A549 (cell line): ENCODE data around the gene PCDH9. TPM values are rescaled to one million over a fixed set of nuclear protein-coding genes. Genes with fewer than 3 reads are reported as not detected.

ENCODE experiments used
- ATAC-seq, 2 experiments: fragments of 200-7000 bp in 1 of 2; fragments of >200 bp in 1 of 2; cut with Nextera tagmentation in 1 of 2; cut with Tn5 transposase in 1 of 2; 3 replicates each; pipeline versions ENCODE4 v1.8.0 to v1.9.1; 2018 to 2020; ENCODE audit warnings: mild to moderate bottlenecking in 1 of 2, moderate library complexity in 1 of 2
- CTCF ChIA-PET: fragments of 300-600 bp; sonication (Branson Sonifier 250); formaldehyde crosslinking; extraction: SDS; loops from one replicate; lab custom pipeline; 2021; ENCODE audit warnings: antibody characterized with exemption, inconsistent platforms; lab: Yijun Ruan, JAX
- POLR2A ChIA-PET: fragments of 350-600 bp; formaldehyde crosslinking; extraction: SDS; loops from one replicate; lab custom pipeline; 2021; ENCODE audit warnings: antibody characterized with exemption, inconsistent platforms; lab: Yijun Ruan, JAX
- DNase-seq, 2 experiments: peaks; one replicate each; pipeline versions ENCODE4 v3.0.0 to v3.0.0-alpha.2; 2011 to 2016; ENCODE audit warnings: low read depth in 1 of 2, low spot score in 1 of 2
- FAIRE-seq: peaks from 2 replicates; lab custom pipeline; 2011; peaks lifted over from hg19 to GRCh38; lab: Jason Lieb, UNC
- H3K27ac ChIP-seq, 2 experiments: fragments of >200 bp; sonication (Bioruptor Twin); formaldehyde crosslinking; 3 replicates each; pipeline ENCODE4 v1.5.1; 2016 to 2017
- H3K4me1 ChIP-seq: fragments of >200 bp; sonication (Bioruptor Twin); formaldehyde crosslinking; 3 replicates; pipeline ENCODE4 v1.6.1; 2016
- H3K4me2 ChIP-seq: fragments of >200 bp; sonication (Bioruptor Twin); formaldehyde crosslinking; 3 replicates; pipeline ENCODE4 v1.6.1; 2016
- H3K4me3 ChIP-seq: fragments of >200 bp; sonication (Bioruptor Twin); formaldehyde crosslinking; 3 replicates; pipeline ENCODE4 v1.5.1; 2016
- H3K9me3 ChIP-seq: fragments of >200 bp; sonication (Bioruptor Twin); formaldehyde crosslinking; 3 replicates; pipeline ENCODE4 v1.6.1; 2016
- ATOH8 ChIP-seq: fragments of 250-450 bp; sonication (Bioruptor Pico); IDR thresholded peaks from 2 replicates; pipeline ENCODE4 v1.5.0; 2020; ENCODE audit warnings: low read depth, mild to moderate bottlenecking, moderate library complexity
- BHLHE40 ChIP-seq: IDR thresholded peaks from 2 replicates; pipeline ENCODE4 v1.6.1; 2012; ENCODE audit warnings: low read depth, low read length, inconsistent platforms
- CBX8 ChIP-seq: fragments of 200-600 bp; sonication (generic); IDR thresholded peaks from 2 replicates; pipeline ENCODE4 v1.6.1; 2016
- CHD2 ChIP-seq: fragments of 150-350 bp; IDR thresholded peaks from 2 replicates; pipeline ENCODE4 v1.6.1; 2014; ENCODE audit warnings: low read length; ENCODE audit not compliant: partially characterized antibody
- E2F6 ChIP-seq: IDR thresholded peaks from 2 replicates; pipeline ENCODE4 v1.6.1; 2012; ENCODE audit warnings: low read depth, borderline replicate concordance
- EHMT2 ChIP-seq: fragments of 200-600 bp; sonication (generic); IDR thresholded peaks from 2 replicates; pipeline ENCODE4 v1.6.1; 2016; ENCODE audit warnings: antibody characterized with exemption, low read depth, mild to moderate bottlenecking, moderate library complexity
- EP300 ChIP-seq, 2 experiments: fragments of >200 bp; sonication (Bioruptor Twin); formaldehyde crosslinking; IDR thresholded peaks; 2 replicates in 1 of 2; 3 replicates in 1 of 2; pipeline ENCODE4 v1.6.1; 2016 to 2017
- FOSB ChIP-seq: fragments of 250-450 bp; sonication (Bioruptor Pico); IDR thresholded peaks from 2 replicates; pipeline ENCODE4 v1.5.0; 2020; ENCODE audit warnings: mild to moderate bottlenecking, moderate library complexity
- FOSL2 ChIP-seq, 2 experiments: fragments of 450-650 bp in 1 of 2; fragments of >200 bp in 1 of 2; sonication (Bioruptor Twin) in 1 of 2; formaldehyde crosslinking; IDR thresholded peaks; 2 replicates each; pipeline versions ENCODE4 v1.5.0 to v1.6.1; 2016 to 2020; ENCODE audit warnings: mild to moderate bottlenecking in 1 of 2, moderate library complexity in 1 of 2
- FOXS1 ChIP-seq: fragments of 250-450 bp; sonication (Bioruptor Pico); IDR thresholded peaks from 2 replicates; pipeline ENCODE4 v1.5.0; 2020; ENCODE audit warnings: mild to moderate bottlenecking, moderate library complexity
- GATA3 ChIP-seq: IDR thresholded peaks from 2 replicates; pipeline ENCODE4 v1.6.1; 2012; ENCODE audit warnings: borderline replicate concordance
- HEYL ChIP-seq: fragments of 250-450 bp; sonication (Bioruptor Pico); IDR thresholded peaks from 2 replicates; pipeline ENCODE4 v1.8.0; 2021; ENCODE audit warnings: mild to moderate bottlenecking, moderate library complexity
- HOXB13 ChIP-seq: fragments of 250-450 bp; sonication (Bioruptor Pico); IDR thresholded peaks from 2 replicates; pipeline ENCODE4 v1.5.0; 2020; ENCODE audit warnings: low read depth, mild to moderate bottlenecking, moderate library complexity
- MAFK ChIP-seq: fragments of 450-650 bp; IDR thresholded peaks from 2 replicates; pipeline ENCODE4 v1.6.1; 2014; ENCODE audit not compliant: partially characterized antibody
- MAX ChIP-seq: IDR thresholded peaks from 2 replicates; pipeline ENCODE4 v1.6.1; 2012
- MAZ ChIP-seq: fragments of 150-350 bp; IDR thresholded peaks from 2 replicates; pipeline ENCODE4 v1.6.1; 2014; ENCODE audit warnings: antibody characterized with exemption, low read depth, low read length, borderline replicate concordance
- MYC ChIP-seq: IDR thresholded peaks from 2 replicates; pipeline ENCODE4 v1.6.1; 2012; ENCODE audit warnings: mild to moderate bottlenecking, inconsistent platforms, low read length, improper control_type of control experiment, borderline replicate concordance
- RAD21 ChIP-seq, 2 experiments: fragments of >200 bp in 1 of 2; sonication (Bioruptor Twin) in 1 of 2; formaldehyde crosslinking in 1 of 2; IDR thresholded peaks in 1 of 2; conservative IDR thresholded peaks in 1 of 2; 2 replicates in 1 of 2; 3 replicates in 1 of 2; pipeline ENCODE4 v1.6.1; 2012 to 2018; ENCODE audit warnings: inconsistent platforms in 1 of 2
- RARB ChIP-seq: fragments of 250-450 bp; sonication (Bioruptor Pico); IDR thresholded peaks from 2 replicates; pipeline ENCODE4 v1.8.0; 2021; ENCODE audit warnings: mild to moderate bottlenecking, moderate library complexity
- RCOR1 ChIP-seq: fragments of 150-350 bp; IDR thresholded peaks from 2 replicates; pipeline ENCODE4 v1.6.1; 2014; ENCODE audit warnings: antibody characterized with exemption, low read length, low read depth
- RFX5 ChIP-seq: fragments of 450-650 bp; IDR thresholded peaks from 2 replicates; pipeline ENCODE4 v1.7.1; 2014; ENCODE audit warnings: antibody characterized with exemption, mild to moderate bottlenecking, moderate library complexity
- RNF2 ChIP-seq: fragments of 200-600 bp; sonication (generic); IDR thresholded peaks from 2 replicates; pipeline ENCODE4 v1.6.1; 2016; ENCODE audit warnings: low read depth, mild to moderate bottlenecking, antibody characterized with exemption, moderate library complexity, borderline replicate concordance
- TP53 ChIP-seq: fragments of 250-450 bp; sonication (Bioruptor Pico); IDR thresholded peaks from 2 replicates; pipeline ENCODE4 v1.5.0; 2021; ENCODE audit warnings: mild to moderate bottlenecking, moderate library complexity
- ZFP36 ChIP-seq: fragments of 450-650 bp; IDR thresholded peaks from 2 replicates; pipeline ENCODE4 v1.6.1; 2014; ENCODE audit warnings: borderline replicate concordance; ENCODE audit not compliant: partially characterized antibody
- ZNF302 ChIP-seq: fragments of 250-450 bp; sonication (Bioruptor Pico); IDR thresholded peaks from 2 replicates; pipeline ENCODE4 v1.9.0; 2021; ENCODE audit warnings: inconsistent platforms, mild to moderate bottlenecking, moderate library complexity
- WGBS: methylation state at CpG from one replicate; pipeline ENCODE4 v1.1.6; 2017; ENCODE audit errors: missing lambda C conversion rate; 5-methylcytosine and 5-hydroxymethylcytosine counted together
- polyA plus RNA-seq, 4 experiments: library from polyadenylated mRNA; depleted of rRNA in 3 of 4; stranded (reverse); fragments of >200 nt; fragmentation: RNase III in 1 of 4; extraction: RNeasy Plus Mini Kit Qiagen cat#74134 plus additional on column Dnase treatment in 1 of 4; gene quantifications; 2 replicates in 3 of 4; 3 replicates in 1 of 4; pipeline ENCODE4 v1.2.3, GENCODE V29; 2011 to 2017
- TF ChIP-seq, protein P1 (sequence below): fragments of 250-450 bp; sonication (Bioruptor Pico); IDR thresholded peaks from 2 replicates; pipeline ENCODE4 v1.5.0; 2021; ENCODE audit warnings: mild to moderate bottlenecking, moderate library complexity, borderline replicate concordance
- TF ChIP-seq, protein P2 (sequence below): fragments of 150-350 bp; IDR thresholded peaks from 2 replicates; pipeline ENCODE4 v1.6.1; 2014; ENCODE audit warnings: low read depth, mild to moderate bottlenecking, low read length
- TF ChIP-seq, protein P3 (sequence below): fragments of >200 bp; sonication (Bioruptor Twin); formaldehyde crosslinking; IDR thresholded peaks from 2 replicates; pipeline ENCODE4 v1.6.1; 2016

Gene PCDH9
- polyA plus RNA-seq, 2 of the 4 experiments (the other 2 are of a cell fraction), result 16.0 to 29.5 TPM

DNA sequence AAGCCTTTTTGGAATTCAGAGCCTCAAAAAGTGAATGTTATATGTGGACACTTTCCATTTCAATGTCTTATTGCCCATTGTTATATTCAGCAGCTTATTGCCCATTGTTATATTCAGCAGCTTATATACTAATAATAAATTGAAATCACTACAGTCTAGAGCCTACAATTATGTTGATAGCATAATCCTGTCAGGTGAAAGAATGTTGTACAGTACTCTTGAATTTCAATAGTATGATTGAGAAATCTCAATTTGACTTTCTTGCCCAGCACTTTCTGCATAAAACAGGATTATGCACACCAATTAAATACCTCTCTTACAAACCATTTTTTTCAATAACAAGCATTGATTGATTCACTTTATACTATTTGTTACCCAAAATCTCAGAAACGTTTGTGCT is 260.8 kb downstream of the PCDH9 start:
- ATAC-seq, result no peak
- TF ChIP-seq HOXB13 (no peak), HEYL (no peak), RAD21 (conservative IDR thresholded peaks at IDR 0.05 in 1 of 2, IDR thresholded peaks at IDR 0.05 in 1 of 2) (no peak), RARB (CRISPR knock-in tag) (no peak), MAX (no peak), RFX5 (no peak), RNF2 (no peak), GATA3 (no peak)
- TF ChIP-seq, protein P1, sequence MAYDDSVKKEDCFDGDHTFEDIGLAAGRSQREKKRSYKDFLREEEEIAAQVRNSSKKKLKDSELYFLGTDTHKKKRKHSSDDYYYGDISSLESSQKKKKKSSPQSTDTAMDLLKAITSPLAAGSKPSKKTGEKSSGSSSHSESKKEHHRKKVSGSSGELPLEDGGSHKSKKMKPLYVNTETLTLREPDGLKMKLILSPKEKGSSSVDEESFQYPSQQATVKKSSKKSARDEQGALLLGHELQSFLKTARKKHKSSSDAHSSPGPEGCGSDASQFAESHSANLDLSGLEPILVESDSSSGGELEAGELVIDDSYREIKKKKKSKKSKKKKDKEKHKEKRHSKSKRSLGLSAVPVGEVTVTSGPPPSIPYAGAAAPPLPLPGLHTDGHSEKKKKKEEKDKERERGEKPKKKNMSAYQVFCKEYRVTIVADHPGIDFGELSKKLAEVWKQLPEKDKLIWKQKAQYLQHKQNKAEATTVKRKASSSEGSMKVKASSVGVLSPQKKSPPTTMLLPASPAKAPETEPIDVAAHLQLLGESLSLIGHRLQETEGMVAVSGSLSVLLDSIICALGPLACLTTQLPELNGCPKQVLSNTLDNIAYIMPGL (CRISPR knock-in tag), result no peak
- no peaks in the 10 kb centered on the region for H3K4me1 ChIP-seq
- DNase-seq, result no peak
- H3K4me3 ChIP-seq, result no peak overlapping the region
- FAIRE-seq, result no peak
- no peak overlapping the region for H3K27ac ChIP-seq
- ChIA-PET POLR2A (no interaction called here), CTCF (interaction anchor here (1.4 to 1.6 kb wide), 2 partner anchors 24 to 63 kb away, joined by 3 to 4 read pairs; no protein-coding TSS in a partner anchor)
- no peak overlapping the region for H3K4me2 ChIP-seq
- H3K9me3 ChIP-seq, result no peaks in the 10 kb centered on the region
- 28% methylated on average over 1 of the region's 1 CpG for WGBS

- no peak for ATAC-seq
- Histone ChIP-seq H3K4me3 (no peak overlapping the region), H3K4me2 (no peak overlapping the region), H3K9me3 (no peaks in the 10 kb centered on the region), H3K27ac (no peak overlapping the region), H3K4me1 (no peaks in the 10 kb centered on the region)
- TF ChIP-seq EP300 (IDR thresholded peaks at IDR 0.05) (no peak), TP53 (CRISPR knock-in tag) (no peak), RCOR1 (no peak), GATA3 (no peak), BHLHE40 (no peak), ZFP36 (no peak), CBX8 (no peak), ATOH8 (CRISPR knock-in tag) (no peak), FOXS1 (CRISPR knock-in tag) (no peak), E2F6 (no peak), FOSL2 (IDR thresholded peaks at IDR 0.05) (no peak), FOSL2 (CRISPR knock-in tag; IDR thresholded peaks at IDR 0.05) (no peak), CHD2 (no peak), ZNF302 (CRISPR knock-in tag) (no peak), FOSB (CRISPR knock-in tag) (no peak), MYC (no peak), EHMT2 (no peak), MAFK (no peak), MAZ (no peak)
- TF ChIP-seq, protein P2, sequence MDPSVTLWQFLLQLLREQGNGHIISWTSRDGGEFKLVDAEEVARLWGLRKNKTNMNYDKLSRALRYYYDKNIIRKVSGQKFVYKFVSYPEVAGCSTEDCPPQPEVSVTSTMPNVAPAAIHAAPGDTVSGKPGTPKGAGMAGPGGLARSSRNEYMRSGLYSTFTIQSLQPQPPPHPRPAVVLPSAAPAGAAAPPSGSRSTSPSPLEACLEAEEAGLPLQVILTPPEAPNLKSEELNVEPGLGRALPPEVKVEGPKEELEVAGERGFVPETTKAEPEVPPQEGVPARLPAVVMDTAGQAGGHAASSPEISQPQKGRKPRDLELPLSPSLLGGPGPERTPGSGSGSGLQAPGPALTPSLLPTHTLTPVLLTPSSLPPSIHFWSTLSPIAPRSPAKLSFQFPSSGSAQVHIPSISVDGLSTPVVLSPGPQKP, result no peak
- TF ChIP-seq, protein P3, sequence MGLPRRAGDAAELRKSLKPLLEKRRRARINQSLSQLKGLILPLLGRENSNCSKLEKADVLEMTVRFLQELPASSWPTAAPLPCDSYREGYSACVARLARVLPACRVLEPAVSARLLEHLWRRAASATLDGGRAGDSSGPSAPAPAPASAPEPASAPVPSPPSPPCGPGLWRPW, result no peak
- FAIRE-seq, result no peak
- 95% methylated on average over 3 of the region's 3 CpGs for WGBS
- CTCF ChIA-PET, result interaction anchor here (1.4 to 1.6 kb wide), 2 partner anchors 26 to 61 kb away, joined by 3 to 4 read pairs; no protein-coding TSS in a partner anchor
- DNase-seq, result no peak
- POLR2A ChIA-PET, result no interaction called here
These were observed 262.1 kb downstream of the PCDH9 start for GRCh38 chr13:66967811-66968597.
